GM12875 (cell line): Measurements from ENCODE around the gene CPSF6.
"Not testable (repeated sequence)": the region's sequence is repeated elsewhere in the genome, so short reads cannot be mapped to it uniquely, and the experiment has no call there.

Experiments
- H3K4me3 ChIP-seq: one replicate; pipeline ENCODE4 v1.5.1; 2011; ENCODE audit warnings: low read depth, low read length, control low read depth
- TF ChIP-seq, protein P1 (sequence below): IDR thresholded peaks from 2 replicates; pipeline ENCODE4 v1.5.1; 2011; ENCODE audit warnings: low read depth, mild to moderate bottlenecking, control low read depth, inconsistent platforms, low read length, moderate library complexity, borderline replicate concordance; ENCODE audit not compliant: insufficient read depth

The CPSF6 gene

DNA sequence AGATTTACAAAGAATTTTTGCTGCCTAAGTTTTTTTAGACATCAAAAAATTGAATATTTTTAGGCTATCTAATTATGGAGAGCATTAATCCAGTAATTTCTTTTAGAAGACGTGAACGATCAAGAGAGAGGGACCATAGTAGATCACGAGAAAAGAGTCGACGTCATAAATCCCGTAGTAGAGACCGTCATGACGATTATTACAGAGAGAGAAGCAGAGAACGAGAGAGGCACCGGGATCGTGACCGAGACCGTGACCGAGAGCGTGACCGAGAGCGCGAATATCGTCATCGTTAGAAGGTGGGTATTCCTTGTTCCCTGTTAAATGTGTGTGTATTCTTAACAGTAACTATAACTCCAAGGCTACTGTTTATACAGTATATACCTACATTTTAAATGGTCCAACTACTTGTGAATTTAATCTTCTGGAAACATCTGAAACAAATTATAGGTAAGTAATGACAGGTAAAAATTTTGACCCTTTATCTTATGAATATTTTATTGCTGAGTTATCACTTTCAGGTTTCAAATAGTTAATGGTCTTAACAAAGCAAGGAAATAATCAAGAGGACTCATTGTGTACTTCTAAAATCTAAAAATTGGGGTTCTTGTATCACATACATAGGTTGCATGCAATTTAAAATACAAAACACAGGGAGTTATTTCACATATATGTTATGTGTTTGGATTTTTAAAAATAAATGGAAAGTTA lies 23.1 kb downstream of the CPSF6 start:
- TF ChIP-seq, protein P1, sequence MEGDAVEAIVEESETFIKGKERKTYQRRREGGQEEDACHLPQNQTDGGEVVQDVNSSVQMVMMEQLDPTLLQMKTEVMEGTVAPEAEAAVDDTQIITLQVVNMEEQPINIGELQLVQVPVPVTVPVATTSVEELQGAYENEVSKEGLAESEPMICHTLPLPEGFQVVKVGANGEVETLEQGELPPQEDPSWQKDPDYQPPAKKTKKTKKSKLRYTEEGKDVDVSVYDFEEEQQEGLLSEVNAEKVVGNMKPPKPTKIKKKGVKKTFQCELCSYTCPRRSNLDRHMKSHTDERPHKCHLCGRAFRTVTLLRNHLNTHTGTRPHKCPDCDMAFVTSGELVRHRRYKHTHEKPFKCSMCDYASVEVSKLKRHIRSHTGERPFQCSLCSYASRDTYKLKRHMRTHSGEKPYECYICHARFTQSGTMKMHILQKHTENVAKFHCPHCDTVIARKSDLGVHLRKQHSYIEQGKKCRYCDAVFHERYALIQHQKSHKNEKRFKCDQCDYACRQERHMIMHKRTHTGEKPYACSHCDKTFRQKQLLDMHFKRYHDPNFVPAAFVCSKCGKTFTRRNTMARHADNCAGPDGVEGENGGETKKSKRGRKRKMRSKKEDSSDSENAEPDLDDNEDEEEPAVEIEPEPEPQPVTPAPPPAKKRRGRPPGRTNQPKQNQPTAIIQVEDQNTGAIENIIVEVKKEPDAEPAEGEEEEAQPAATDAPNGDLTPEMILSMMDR, result no peak

DNA sequence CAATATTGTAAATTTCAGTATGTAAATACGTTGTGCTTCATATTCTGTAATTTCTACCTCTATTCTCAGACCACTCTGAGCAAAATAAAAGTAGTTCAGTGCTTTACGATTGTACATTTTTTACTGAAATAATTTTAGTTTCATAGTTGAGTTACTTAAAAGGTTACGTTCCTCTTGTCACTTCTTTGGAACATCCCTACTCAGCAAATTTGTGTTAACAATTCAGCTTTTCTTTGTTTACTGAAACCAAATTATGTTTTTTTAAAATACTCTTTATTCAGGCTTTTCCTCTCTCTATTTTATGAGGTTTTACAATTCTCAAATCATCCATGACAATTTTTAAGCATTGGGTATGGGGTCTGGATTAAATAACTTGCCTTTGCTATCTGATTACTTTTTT lies 25.8 kb downstream of the CPSF6 start:
- no peak overlapping the region for H3K4me3 ChIP-seq
- TF ChIP-seq, protein P1, result no peak

More for the DNA sequence above, 23.1 kb downstream of the CPSF6 start:
- H3K4me3 ChIP-seq, result no peak overlapping the region

DNA sequence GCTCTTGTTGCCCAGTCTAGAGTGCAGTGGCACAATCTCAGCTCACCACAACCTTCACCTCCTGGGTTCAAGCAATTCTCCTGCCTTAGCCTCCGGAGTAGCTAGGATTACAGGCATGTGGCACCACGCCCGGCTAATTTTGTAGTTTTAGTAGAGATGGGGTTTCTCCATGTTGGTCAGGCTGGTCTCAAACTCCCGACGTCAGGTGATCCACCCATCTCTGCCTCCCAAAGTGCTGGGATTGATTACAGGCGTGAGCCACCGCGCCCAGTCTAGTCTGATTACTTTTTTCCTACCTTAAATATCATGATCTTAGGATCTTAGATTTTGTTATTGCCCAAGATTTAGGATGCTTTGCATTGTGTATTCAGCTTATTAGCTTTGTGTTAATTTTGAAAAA lies 26.3 kb downstream of the CPSF6 start:
- H3K4me3 ChIP-seq, result not testable (repeated sequence)

DNA sequence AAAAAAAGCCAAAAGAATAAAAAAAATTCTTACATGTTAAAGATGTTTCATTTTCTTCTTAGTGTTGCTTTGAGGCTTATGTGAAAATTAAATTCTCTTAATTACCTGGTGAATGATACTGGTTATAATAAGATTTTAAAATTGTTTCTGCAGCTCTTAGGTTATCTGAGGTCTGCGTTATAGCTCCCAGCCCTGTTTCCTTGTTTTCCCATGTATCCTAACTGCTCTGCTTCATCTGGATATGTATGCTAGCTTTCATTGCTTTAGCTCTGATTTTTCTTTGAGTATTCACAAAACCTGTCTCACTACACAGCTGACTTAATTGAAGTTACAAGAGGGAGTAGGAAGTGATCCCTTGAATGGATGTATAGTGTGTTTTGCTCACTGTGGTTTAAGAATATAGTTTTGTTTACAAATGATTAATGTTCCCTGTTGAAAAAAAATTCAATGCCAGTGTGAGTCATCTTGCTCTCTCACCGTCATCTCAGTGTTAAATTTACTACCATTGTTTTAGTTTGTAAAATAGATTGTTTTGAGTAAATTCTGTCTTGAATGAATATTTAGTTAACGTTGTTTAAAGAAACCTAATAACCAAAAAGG lies 26.8 kb downstream of the CPSF6 start:
- no peak overlapping the region for H3K4me3 ChIP-seq
- TF ChIP-seq, protein P1, result no peak

DNA sequence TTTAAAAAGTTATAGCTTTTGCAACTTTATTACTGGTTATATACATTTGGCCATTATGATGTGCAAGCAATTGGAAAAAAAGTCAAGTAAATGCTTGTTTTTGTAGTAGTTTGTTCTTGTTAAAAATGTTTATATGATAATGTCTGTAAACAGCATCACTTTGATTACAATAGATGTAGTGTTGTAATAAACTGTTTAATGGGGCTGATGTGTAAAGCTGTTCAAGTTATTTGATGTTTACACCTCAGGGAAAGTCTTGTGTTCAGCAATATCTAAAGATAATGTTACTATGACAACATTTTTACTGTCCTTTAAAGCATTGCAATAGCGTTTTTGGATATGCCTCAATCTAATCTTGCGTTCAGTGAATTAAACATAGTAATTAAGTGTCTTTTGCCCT lies 30.4 kb downstream of the CPSF6 start:
- TF ChIP-seq, protein P1, result no peak
- no peak overlapping the region for H3K4me3 ChIP-seq

DNA sequence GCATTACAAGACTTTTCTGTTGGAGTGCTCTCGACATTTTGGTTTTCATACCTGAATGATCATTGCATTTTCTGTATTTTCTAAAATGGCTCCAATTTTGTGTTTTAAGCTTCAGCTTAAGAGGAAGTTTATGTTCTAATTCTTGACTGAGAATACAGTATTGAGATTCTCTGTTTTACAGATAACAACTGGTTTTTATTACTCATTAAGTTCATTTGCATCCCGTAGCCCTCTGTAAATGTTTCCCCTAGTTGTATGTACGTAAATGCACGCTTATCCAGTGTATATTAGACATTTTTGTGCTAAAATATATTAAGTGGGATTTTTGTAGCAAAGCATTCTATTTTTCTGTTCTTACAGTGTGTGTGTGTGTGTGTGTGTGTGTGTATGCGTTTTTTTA lies 33.1 kb downstream of the CPSF6 start:
- TF ChIP-seq, protein P1, result no peak
- no peak overlapping the region for H3K4me3 ChIP-seq

DNA sequence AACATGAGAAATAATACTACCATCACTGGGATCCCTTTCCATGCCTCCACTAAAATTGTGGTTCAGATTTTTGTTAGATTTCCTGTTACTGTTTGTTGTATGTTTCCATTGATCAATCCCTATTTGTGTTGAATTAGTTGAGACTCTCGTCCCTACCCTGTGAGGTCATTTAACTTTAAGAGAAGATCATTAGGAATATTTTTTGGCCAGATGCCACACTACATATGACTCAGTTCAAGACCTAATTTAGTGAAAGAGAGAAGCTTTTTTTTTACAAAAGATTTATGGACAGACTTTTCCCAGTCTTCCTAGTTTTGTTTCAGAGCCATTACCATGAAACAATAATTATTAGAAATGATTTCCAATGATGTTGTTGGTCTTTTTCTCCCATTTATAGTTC lies 35.5 kb downstream of the CPSF6 start:
- TF ChIP-seq, protein P1, result no peak

More for the DNA sequence above, 35.5 kb downstream of the CPSF6 start:
- no peak overlapping the region for H3K4me3 ChIP-seq
